Embryonic facial prominence (tissue), 1 donor: ENCODE data around the gene KCNA10.

Experiments
- DNase-seq: peaks from one replicate; pipeline ENCODE4 v3.0.0-alpha.2; 2016; ENCODE audit errors: extremely low spot score

Gene KCNA10

DNA sequence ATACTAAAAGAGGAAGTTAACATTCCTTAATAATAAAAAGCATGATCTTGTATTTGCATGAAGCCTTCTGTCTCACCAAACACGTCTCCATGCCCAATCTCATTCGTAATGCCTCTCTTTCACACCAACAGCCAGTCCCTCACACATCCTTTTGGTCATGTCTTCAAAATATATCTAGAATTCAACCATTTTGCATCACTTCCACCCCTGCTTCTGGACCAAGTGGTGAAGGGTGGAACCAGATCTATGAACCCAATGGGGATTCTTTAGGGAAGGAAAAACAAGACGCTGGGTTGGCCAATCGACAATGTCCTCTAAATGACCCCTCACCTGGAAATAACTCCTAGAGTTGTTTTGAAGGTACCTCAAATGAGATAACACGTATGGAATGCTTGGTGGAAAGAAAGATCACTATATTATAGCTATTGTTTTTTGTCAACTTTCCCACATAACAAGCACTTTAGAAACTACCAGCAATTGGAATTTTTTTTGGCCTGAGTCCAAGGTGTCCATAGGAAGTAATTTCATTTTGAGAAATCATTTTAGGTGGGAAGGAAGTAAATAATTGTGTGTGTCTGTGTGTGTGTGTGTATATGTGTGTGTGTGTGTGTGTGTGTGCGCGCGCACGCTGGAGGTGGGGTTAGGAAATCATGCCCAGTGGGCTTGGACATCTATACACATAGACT, at the start of gene KCNA10:
Gene KCNA10, minus strand, starts transcription at position 51 of the 686 bp plus-strand sequence. CDS start 388 bp downstream, outside the sequence.
- DNase-seq = no peak

DNA sequence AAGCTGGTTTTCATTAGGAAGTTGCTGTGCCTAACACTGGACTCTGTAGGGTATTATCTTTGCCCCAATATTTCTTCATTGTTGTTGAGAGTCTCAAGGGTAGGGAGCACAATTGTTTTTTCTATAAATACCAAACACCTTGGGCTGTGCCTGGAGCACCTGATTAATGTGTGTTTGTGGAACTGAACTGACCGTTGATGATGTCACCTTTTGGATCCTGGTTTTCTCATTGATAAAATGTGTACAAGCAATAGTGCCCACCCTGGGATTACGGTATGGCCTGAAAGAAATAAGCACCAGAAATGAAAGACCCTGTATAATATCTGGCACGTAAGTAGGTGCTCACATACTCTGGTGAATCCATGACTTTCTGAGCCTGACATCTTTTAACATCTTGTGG, 47.9 kb upstream of the KCNA10 start:
- DNase-seq = no peak

- DNase-seq = no peak
Observed at GRCh38 chr1:110565565-110565964, 46.6 kb upstream of the KCNA10 start.

DNA sequence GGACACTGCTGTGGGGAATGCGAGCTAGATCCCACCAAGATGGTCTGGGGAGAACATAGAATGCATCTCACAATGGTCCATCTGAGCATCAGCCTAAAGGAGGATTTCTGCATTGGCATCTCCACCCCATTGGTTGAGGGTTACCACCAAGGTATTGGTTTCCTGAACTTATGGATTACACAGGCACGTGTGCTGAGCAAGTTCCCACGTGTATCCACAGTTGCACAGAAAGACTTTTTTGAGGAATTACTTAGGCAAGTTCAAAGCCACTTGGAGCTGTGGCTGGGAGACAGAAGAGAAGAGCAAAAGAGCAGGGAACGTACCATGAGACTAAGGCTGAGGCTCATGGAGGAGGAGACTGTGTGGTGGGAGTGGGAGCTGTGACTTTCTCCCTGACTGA, 44.1 kb upstream of the KCNA10 start:
- no peak for DNase-seq

DNA sequence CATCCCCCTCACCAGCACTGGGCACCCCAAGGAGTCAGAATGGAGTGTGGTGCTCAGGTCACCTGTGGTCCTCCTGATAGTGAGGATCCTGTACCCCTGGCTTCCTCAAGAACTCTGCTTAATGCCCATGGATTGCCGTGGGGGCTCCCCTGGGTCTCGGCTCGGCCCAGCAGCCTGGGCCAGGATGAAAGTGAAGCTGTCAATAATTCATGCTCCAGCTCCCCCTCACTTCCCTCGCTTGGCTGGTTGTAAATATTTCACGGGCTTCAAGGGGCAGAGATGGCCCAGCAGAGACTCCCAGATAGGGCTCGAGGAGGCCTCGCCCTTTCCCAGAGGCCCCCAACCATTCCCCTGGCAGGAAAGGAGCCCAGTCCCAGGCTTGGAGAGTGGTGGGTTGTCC, 42.6 kb upstream of the KCNA10 start:
- DNase-seq = no peak

- no peak for DNase-seq
Observed at GRCh38 chr1:110559157-110559556, 40.2 kb upstream of the KCNA10 start.

GRCh38 chr1:110557481-110557880, 38.5 kb upstream of the KCNA10 start:
- DNase-seq = no peak

GRCh38 chr1:110556471-110556807, 37.5 kb upstream of the KCNA10 start:
- DNase-seq = no peak

- no peak for DNase-seq
Observed at GRCh38 chr1:110555807-110556470, 37.0 kb upstream of the KCNA10 start.

DNA sequence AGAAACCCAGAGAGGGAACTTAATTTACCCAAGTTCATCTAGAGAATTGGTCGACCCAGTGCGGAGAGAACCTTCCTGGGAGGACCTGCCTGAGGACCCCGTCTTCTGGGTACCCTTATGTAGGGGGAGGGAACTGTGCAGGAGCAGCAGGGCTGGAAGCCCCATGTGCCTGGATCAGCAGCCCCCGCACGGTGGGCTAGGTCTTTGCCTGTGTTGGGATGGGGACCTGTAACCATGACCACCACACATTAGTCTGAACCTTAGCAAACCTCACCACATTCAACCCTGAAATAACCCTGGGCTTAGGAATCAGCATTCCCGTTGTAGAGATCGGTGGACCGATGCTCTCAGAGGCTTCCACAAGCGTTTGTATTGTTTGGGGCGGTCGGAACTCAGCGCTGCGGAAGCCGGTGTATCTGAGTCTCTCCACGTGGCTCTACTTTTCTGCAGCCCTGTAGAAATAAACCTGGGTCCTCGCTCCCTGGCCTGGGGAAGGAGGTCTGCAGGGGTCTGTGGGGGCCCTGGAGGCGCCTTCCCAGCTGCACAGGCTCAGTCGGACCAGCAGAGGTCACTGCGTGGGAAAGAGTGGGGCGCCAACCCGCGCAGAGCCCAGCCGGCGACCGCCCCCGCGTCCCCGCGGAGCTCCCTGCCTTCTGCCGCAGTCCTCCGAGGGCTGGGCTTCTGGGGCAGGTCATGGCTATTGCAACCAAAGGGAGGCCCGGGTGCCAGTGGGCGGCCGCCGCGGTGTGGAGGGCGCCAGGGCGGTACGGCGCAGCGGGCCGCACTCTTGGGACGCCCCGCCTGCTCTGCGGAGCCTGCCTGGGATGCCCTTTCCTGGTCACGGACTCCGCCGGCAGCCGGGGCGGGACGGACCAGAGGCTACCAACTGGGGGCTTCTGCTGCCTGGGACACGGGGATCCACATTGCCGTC, 36.2 kb upstream of the KCNA10 start:
- DNase-seq = no peak

- no peak for DNase-seq
Observed at GRCh38 chr1:110551278-110551809, 32.4 kb upstream of the KCNA10 start.

DNA sequence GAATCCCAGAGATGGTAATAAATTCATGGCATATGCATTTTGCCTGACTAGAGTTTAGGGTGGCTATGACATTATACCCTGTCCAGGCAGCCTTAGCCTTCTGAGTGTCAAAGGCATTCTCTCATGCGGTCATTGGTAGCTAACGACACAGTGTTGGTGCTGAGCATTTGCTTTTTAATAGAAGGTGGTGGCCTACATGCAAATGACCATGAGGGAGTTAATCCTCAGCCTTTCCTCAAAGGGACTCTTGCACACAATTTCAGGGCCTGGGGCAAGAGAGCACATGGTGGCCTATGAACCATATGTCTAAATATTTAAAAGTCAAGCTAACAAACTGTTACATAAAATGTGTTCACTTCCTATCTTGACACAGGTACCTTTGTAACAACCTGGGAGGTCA, 30.9 kb upstream of the KCNA10 start:
- DNase-seq = no peak

DNA sequence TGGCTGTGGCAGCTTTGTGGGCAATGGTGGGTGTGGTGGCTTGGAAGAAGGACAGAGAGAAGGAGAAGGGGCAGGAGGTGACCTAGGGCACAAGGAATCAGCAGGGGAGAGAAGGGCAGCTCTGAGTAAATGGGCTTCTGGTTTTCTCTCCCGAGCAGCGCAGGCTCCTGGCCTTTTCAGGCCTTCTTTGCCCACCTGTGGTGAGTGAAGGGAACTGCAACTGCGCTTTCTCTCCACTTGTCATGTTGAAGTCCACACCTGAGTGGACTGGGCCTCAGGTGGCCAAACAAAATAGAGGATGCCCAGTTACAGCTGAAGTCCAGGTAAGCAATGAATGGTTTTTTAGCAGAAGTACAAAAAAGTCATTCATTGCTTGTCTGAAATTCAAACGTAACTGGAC, 29.4 kb upstream of the KCNA10 start:
- DNase-seq = no peak

- DNase-seq = no peak
Observed at GRCh38 chr1:110547017-110547416, 28.0 kb upstream of the KCNA10 start.

DNA sequence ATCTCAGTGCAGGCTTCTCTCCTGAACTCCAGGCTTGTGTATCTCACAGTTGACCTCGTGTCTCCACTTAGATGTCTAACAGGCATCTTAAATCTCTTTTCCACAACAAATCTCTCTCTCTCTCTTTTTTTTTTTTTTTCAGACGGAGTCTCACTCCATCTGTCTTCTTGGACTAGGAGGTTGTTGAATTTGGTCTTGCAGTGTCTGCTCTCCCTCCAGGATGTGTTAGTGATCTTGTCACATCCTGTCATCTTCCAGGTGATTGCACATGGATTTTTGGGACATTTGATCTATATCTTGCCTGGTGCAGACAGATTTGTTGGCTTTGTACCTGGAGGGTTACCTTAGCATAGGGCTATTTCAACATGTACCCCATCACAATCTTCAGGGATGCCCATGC, 26.5 kb upstream of the KCNA10 start:
- DNase-seq = no peak

GRCh38 chr1:110544753-110545152, 25.8 kb upstream of the KCNA10 start:
- no peak for DNase-seq

DNA sequence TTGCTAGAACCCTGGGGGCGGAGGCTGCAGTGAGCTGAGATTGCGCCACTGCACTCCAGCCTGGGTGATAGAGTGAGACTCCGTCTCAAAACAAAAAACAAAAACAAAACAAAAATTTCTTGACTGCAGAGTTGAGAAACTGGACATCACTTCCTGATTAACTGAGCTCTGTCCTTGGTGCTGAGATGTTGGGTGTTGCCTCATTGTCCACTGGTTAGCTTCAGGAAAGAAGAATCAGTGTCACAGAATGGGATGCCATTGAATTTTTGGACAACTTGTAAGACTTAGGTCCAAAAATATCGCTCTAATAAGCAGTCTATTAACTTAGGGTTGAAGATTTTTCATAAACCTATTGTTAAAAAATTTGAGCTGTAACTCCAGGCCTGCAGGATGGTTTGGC, 23.8 kb upstream of the KCNA10 start:
- no peak for DNase-seq

- no peak for DNase-seq
Observed at GRCh38 chr1:110541906-110542395, 23.0 kb upstream of the KCNA10 start.

DNA sequence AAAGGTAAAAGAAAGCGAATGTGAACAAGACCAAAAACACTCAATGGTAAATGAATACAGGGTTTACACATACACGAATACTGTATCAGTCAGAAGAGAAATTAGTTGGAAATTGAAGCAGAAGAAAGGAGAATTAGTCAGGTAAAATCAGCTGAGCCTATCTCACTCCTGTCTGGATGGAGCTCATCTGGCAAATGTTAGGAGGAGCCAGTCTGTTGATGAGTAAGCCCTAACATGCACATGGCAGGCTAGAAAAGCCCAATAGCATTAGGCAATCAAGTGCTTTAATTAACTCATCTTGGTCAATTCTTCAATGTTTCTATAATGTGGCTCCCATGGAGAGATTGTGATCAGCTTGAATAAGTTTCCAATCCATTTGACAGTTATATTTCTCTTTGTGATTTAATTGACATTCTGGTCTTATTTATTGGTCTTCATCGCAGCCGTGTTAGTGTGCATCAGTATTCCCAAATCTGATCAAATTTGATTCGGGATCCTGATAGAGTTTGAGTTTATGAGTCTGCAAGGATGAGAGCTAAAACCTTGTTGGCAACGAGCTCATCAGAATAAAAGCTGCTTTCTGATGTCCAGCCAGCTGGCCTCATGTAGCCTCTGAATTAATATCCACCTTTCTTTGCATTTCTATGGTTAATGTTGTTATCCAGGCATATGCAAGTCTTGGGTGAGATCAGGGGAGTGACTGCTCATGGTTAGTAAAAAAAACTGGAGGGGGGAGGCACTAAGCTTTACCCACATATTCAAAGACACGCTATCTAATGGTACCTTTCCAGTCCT, 22.1 kb upstream of the KCNA10 start:
- no peak for DNase-seq

DNA sequence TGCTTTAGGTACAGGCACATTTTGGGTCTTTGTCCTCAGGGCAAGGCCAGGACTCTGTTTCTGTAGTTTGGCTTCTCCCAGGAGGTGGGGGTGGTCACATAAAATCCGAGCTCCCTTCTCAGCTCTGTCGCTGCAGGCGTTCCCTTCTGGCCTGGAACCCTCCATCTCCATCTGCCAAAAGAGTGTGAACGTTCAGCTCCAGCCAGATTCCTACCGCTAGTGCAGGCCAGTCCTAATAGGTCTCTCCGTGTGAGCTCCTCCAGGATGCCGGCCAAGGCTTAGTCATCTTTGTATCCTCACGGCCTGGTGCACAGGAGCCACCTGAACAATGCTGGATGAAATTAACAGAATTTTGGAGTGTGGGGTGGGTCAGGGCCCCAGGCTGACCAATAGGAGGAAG, 19.9 kb upstream of the KCNA10 start:
- no peak for DNase-seq

DNA sequence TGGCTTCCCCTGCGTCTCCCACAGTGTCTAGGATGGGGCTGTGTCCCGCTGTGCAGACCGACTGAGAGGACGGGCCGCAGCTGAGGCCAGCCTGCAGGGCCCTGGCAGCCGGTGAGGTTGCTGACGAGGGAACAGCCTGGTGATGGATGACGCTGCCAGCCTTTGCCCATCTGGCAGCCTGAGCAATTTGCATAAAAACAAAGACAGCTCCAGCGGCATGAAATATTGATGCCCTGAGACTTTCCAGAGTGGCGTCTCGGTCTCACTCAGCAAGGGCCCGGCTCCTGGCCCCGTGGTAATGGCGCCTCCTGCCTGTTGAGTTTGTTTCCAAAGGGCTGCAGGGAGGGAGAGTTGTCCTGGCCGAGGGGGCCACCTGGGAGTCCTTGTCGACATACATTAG, 19.1 kb upstream of the KCNA10 start:
- no peak for DNase-seq
